GM19455 (cell line): Measurements from ENCODE around the gene GNAT3.

Experiments used
- ATAC-seq: cut with Tn5 transposase; IDR thresholded peaks from one replicate; pipeline ENCODE4 v1.9.1; 2021; ENCODE audit not compliant: unreplicated experiment

GNAT3 gene

DNA sequence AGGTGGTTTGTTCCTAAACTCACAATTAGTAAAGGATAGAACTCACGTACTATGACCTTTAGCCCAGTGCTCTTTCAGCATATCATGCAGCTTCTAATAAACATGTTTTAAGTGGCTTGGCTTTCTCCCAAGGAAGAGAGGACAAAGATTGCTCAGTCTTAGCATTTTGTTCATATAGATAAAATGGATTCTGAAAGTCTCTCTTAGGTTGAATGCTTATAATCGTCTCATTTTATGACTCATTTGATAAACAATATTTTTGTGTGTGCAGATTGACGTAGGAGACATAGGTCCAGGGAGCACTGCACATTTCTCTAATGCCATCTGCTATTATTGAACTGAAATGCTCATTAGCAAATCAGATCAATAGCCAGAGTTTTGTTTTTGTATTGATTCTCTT lies 44.8 kb downstream of the GNAT3 start:
- no peak for ATAC-seq

- ATAC-seq = no peak
Observed at GRCh38 chr7:80466636-80467035, 45.2 kb downstream of the GNAT3 start.

GRCh38 chr7:80464211-80464610 lies 47.7 kb downstream of the GNAT3 start:
- no peak for ATAC-seq

DNA sequence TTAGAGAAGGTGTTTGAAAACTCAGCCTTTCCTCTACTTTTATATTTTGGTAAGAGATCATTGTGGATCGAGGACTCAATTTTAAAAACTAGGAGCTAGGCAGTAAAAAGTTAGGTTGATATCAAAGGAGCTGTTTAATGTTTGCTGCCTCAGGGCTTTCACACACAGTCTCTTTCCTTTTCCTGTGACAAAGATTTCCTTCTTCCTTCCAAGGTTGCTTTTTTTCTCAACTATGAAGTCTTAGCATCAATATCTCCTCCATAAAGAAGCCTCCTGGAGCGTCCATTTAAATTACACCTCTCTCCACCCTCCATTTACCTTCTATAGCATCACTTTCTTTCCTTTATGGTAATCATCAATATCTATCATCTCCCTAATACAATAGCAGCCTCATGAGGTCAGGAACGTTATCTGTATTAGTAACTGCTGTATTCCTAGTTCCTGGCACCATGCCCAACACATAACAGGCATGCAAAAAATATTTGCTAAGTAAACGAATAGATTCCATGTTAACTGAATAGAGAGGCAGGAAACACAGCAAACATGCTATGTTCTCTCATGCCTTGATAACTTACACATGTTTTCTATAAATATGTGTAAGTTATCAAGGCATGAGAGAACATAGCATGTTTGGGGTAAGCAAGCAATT lies 48.5 kb downstream of the GNAT3 start:
- no peak for ATAC-seq

- ATAC-seq = no peak
Observed at GRCh38 chr7:80460857-80461256, 51.0 kb downstream of the GNAT3 start.

DNA sequence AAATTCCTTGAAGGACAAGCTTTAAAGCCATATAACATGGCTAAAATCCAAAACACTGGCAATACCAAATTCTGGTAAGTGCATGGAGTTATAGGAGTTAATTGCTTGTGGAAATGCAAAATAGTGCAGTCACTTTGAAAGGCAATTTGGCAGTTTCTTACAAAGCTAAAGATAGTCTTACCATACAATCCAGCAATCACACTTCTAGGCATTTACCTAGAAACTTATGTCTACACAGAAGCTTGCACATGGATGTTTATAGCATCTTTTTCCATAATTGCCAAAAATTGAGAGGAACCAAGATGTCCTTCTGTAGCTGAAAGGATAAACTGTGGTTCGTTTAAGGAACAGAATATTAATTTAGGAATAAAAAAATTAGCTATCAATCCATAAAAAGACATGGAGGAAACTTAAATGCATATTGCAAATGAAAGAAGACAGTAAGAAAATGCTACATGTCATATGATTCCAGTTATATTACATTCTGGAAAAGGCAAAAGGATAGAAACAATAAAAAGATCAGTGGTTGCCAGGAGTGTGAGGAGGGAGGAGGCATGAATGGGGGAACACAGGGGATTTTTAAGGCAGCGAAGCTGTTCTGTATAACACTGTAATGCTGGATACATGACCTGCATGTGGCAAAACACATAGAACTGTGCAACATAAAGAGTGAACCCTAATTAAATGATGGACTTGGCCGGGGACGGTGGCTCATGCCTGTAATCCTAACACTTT lies 51.9 kb downstream of the GNAT3 start:
- no peak for ATAC-seq

- ATAC-seq = no peak
Observed at GRCh38 chr7:80458822-80459725, 52.8 kb downstream of the GNAT3 start.

DNA sequence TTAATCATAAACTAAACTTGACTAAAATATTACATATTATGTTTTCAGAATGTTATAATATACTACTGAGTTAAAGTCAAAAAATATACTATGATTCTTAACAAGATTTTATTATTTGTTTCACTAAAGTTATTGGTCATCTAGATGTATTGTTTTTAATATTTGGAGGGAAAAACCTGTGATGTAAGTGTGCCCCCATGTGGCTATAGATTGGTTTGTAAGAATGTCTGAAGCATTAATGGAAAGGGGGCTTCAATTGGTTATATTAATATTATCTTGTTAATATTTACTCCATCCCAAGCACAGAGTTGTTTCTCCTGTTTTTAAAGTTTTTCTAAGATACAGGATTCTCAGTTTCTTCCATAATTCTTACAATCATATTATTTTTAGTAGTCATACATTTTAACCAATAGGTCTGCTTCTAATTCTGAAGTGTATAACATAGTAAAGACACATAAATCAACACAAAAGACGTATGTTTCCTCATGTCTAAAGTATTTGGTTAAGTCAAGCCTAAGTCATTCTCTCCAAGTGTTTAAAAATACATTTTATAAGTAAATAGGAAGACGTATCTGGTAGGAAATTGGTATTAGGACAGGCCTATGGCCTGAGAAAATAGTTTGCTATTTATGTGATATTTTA lies 58.0 kb downstream of the GNAT3 start:
- no peak for ATAC-seq

DNA sequence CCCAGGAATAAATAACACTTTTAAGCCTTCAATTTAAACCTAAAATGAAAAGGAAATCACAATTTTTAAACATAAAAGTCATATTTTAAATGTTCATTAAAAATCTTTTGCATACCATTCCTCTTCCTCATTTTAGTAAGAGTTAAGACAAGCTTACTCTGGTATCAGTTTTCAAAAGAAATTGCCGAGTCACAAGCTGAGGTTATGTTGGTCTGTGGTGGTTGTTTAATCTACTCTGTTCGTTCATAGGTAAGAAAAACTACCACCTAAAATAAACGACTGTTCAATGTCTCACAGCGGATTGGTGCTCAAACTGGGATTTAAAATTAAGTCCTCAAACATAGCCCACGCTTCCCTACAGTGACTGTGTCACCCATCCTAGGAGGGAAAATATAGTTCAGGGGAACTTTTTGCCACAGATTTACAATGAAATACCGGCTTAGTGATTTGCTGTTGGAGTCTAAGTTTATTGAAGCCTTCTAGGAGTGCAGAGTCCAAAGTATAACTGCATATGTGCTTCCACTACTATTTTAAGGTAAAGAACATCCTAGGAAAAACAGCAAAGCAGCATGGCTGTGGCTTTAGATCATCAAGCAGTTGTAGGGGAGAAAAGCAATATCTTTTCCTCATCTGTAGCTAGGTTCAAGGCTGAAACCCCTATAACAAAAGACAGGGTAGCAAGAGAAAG lies 61.1 kb downstream of the GNAT3 start:
- no peak for ATAC-seq

DNA sequence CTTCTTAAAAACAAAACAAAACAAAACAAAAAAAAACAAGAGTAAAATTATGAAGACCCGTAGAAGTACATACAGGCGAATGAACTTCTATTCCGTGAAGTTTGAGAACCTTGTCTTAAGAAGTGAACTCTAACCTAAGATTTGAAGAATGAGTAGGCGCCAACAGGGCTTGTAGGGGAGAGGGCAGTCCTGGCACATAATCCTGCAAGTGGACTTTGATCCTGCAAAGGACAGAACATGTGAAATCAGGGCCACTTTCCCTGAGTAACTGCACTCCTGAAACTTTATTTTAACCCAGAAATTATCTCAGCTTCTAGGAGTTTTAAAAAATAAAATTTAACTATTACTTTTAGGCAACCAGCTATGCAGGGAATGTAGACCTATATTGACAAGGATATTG lies 62.0 kb downstream of the GNAT3 start:
- ATAC-seq = no peak

GRCh38 chr7:80445351-80445750 lies 66.5 kb downstream of the GNAT3 start:
- ATAC-seq = no peak

GRCh38 chr7:80444811-80445210 lies 67.1 kb downstream of the GNAT3 start:
- no peak for ATAC-seq

GRCh38 chr7:80443325-80443724 lies 68.5 kb downstream of the GNAT3 start:
- no peak for ATAC-seq

DNA sequence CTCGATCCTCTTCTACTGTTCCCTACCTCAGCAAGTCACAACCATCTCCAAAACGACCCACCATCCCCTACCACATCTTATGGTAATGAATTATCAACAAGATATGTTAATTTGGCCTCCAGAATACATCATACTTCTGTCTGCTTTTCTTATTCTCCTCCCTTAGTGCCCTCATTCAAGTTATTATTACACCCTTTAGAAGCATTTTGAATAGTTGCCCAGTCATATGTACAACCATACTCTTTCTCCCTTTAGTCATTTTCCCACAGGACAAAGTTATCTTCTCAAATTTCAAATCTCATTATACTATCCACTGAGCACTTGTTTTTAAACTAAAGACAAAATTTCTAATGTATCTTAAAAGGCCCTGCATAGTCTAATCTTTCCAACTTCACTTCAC lies 71.0 kb downstream of the GNAT3 start:
- no peak for ATAC-seq

GRCh38 chr7:80439894-80440821 lies 71.7 kb downstream of the GNAT3 start:
- ATAC-seq = no peak

DNA sequence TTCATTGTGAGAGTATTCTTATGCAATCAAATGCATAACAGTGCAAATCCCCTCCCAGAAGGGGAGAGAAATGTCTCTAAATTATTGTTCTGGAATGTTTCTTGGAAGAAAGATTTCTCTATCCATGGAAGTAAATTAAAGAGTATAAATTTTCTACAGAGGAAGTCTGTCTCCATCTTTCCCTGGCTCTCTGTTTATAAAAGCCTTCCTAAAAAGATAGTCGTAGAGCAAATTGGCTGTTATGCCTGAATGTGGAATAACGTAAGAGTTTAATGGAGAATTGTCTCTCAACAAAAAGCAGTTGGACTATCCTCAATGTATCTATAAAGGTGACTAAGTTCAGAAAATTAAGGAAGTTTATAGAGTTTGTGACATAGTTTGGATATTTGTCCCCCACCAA lies 76.3 kb downstream of the GNAT3 start:
- ATAC-seq = no peak

- no peak for ATAC-seq
Observed at GRCh38 chr7:80434047-80434446, 77.8 kb downstream of the GNAT3 start.

- no peak for ATAC-seq
Observed at GRCh38 chr7:80432166-80432565, 79.7 kb downstream of the GNAT3 start.

DNA sequence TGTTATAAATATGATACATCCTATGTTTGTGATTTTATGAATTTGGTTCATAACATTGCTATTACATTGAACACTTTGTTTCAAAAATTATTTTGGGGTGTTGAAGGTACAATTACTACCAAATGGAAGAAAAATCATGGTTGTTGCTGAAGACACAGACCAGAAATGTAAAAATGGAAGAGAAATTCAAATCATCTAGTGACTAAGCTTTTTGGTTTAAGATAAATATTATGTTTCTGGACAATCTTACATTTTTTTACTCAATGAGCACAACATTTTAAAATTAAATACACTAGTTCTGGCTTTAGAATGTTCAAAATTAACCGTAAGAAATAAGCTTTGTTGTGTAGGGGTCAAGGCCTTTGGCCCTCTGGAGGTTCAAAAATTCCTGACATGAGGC lies 82.7 kb downstream of the GNAT3 start:
- ATAC-seq = no peak
